AG04449 (cell line): ENCODE results near the gene LGALS3.

Experiments
- CTCF ChIA-PET: fragments of 350-600 bp; formaldehyde crosslinking; extraction: SDS; loops from one replicate; lab custom pipeline; 2021; ENCODE audit warnings: antibody characterized with exemption; lab: Yijun Ruan, JAX
- POLR2A ChIA-PET: fragments of 400-600, 350-600 bp; formaldehyde crosslinking; extraction: SDS; loops from one replicate; lab custom pipeline; 2020; ENCODE audit warnings: antibody characterized with exemption, inconsistent platforms; lab: Yijun Ruan, JAX
- DNase-seq: peaks from one replicate; pipeline ENCODE4 v3.0.0-alpha.2; 2010; ENCODE audit warnings: low read depth, low spot score
- H3K4me3 ChIP-seq: 2 replicates; pipeline ENCODE4 v1.5.1; 2011; ENCODE audit warnings: low read depth, mild to moderate bottlenecking, control low read depth, low read length
- CTCF ChIP-seq: IDR thresholded peaks from one replicate; pipeline ENCODE4 v1.5.1; 2011; ENCODE audit warnings: mild to moderate bottlenecking, moderate library complexity, low read length, control low read depth, inconsistent platforms; ENCODE audit not compliant: insufficient read depth; ENCODE audit errors: missing control alignments

The LGALS3 gene

DNA sequence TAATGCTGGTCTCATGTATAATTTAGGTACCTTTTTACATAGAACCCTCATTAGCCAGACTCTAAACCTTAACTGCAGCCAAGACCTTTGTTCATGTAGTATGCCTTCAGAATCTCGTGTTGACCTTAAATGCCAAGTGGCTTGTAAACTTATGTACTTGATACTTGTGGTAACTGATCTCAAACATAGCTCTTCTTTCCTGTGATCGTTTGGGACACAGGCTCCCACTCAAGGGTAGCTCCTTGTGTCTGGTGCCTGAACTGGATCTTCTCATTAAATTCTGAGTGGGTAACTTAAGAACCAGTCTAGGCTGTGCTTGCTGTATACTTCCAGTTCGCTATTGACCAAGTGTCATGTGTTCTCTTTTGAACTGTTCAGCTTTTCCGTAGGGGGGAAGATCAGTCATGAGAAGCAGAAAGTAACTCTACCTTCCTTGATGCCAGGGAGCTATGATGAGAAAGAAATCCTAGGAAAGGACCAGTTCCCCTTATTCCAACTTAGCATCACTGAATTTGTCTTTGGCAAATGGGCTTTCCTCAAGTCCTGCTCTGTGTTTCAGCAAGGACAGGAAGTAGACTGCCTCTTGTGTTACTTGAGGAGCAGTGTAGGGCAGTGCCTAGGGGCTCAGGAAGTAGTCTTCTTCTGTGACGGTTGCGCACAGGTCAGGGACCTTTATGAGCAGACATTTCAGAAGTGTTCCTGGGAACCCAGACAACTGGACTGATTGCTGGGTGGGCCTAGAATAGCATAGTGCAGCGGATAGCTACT lies 2.5 kb downstream of the LGALS3 start:
- TF ChIP-seq CTCF: no peak
- no peak overlapping the region; the same call in 1 of the 2 replicates for H3K4me3 ChIP-seq
- POLR2A ChIA-PET: interaction anchor here (0.7 kb wide), 1 partner anchor 105 kb away, joined by 3 read pairs; the partner anchor contains the start of gene WDHD1
- CTCF ChIA-PET: interaction anchor here (0.6 to 2.8 kb wide), 12 partner anchors 9 to 80 kb away, joined by 3 to 10 read pairs (median 4); partner anchors contain the start of gene MAPK1IP1L
- no peak for DNase-seq

DNA sequence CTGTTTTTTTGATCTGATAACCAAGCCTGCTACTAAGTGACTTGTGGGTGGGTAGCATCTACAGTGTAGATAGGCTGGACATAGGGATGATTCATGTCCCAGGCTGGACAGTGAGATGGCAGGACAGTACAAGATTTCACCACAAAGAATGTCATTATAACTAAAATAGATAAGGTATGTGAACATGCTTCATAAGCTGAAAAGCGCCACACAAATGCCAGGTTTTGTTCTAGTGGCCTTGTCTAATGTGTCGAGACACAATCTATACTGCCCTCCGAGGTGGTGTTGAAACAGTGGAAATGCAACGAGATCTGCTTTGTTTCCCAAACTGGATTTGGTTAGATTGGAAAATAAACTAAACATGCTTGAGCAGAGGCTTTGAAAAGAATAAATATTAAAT lies 4.4 kb downstream of the LGALS3 start:
- POLR2A ChIA-PET: interaction anchor here (0.6 to 0.8 kb wide), 2 partner anchors 9 to 81 kb away, joined by 3 read pairs; partner anchors contain the start of gene MAPK1IP1L
- no peak for DNase-seq
- CTCF ChIA-PET: interaction anchor here (0.7 to 6.7 kb wide), 8 partner anchors 9 to 61 kb away, joined by 3 to 38 read pairs (median 6); no protein-coding TSS in a partner anchor
- H3K4me3 ChIP-seq: no peak overlapping the region
- TF ChIP-seq CTCF: peak; percentile 33

DNA sequence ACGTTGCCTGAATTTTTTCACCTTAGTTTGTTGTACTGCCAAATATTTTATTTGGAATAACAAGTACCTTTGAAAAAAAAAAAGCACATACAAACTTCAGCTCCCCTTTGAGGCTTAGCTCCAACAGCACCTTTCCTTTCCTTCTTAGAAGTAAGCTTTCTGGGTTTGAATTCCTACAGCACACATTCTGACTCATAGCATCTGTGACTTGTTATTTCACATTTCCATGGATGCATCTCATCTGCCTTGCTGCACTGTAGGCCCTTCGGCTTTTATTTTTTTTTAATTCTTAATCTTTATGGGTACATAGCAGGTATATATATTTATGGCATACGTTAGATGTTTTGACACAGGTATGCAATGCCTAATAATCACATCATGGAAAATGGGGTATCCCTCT lies 7.2 kb downstream of the LGALS3 start:
- TF ChIP-seq CTCF: no peak
- no peak overlapping the region for H3K4me3 ChIP-seq
- DNase-seq: no peak
- CTCF ChIA-PET: interaction anchor here (0.9 to 6.7 kb wide), 6 partner anchors 9 to 85 kb away, joined by 3 to 38 read pairs (median 4); partner anchors contain the start of gene MAPK1IP1L
- POLR2A ChIA-PET: interaction anchor here (0.9 kb wide), 2 partner anchors 27 to 38 kb away, joined by 3 to 5 read pairs; no protein-coding TSS in a partner anchor

DNA sequence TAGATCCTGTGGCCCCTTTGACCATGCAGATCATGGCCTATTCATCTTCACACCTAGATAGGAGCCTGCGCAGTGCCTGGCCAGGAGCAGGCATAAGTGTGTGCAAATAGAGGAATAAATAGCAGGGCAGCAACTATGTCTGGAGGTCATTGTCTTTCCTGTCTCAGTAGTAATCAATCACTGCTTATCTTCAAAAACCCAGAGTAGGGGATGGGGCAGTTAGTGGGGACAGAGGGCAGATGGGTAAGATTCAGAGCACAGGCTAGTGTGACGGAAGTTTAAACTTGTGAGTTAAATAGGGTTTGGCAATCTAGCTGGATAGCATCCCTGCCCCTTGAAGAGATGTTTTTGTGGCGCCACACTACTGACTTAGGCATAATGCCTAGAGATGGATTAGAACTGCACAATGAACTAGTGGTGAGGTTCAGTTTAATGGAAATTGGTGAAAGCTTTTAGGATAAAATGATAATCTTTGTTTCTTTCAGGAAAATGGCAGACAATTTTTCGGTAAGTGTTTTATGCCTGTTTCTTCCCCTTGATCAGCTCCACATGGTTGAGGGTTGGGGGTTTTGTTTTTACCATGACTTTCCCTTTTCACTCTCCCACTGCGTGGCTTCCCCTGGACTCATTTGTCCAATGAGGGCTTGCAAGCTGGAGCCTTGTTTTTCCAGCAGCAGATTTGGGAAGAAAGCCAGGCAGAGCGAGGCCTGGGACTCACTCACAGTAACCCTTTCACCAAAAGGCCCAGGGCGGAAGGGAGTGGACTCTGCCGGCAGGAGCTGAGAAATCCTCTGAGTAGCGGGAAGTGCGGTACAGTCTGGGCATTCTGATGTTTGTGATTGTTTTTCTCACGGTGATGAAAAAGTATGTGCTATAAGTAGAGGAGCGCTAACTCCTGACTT lies 8.1 kb downstream of the LGALS3 start:
- no peak for TF ChIP-seq CTCF
- CTCF ChIA-PET: interaction anchor here (0.9 to 6.7 kb wide), 9 partner anchors 10 to 86 kb away, joined by 3 to 38 read pairs (median 6); partner anchors contain the start of gene MAPK1IP1L
- POLR2A ChIA-PET: interaction anchor here (0.5 to 0.6 kb wide), 2 partner anchors 7 to 237 kb away, joined by 3 read pairs; no protein-coding TSS in a partner anchor
- DNase-seq: no peak
- H3K4me3 ChIP-seq: no peak overlapping the region

DNA sequence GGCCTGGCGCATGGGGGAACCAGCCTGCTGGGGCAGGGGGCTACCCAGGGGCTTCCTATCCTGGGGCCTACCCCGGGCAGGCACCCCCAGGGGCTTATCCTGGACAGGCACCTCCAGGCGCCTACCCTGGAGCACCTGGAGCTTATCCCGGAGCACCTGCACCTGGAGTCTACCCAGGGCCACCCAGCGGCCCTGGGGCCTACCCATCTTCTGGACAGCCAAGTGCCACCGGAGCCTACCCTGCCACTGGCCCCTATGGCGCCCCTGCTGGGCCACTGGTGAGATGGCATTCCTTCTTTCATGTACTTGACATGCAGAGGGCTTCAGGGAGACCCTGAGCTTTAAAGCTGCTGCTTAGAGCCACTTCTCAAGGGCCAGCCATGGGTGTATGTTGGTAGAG lies 9.0 kb downstream of the LGALS3 start:
- ChIA-PET CTCF (interaction anchor here (0.9 to 6.7 kb wide), 9 partner anchors 9 to 49 kb away, joined by 3 to 38 read pairs (median 6); no protein-coding TSS in a partner anchor), POLR2A (interaction anchor here (0.6 kb wide), 1 partner anchor 8 kb away, joined by 3 read pairs; no protein-coding TSS in a partner anchor)
- no peak for TF ChIP-seq CTCF
- no peak overlapping the region for H3K4me3 ChIP-seq
- no peak for DNase-seq
